Hepatocyte (in vitro differentiated cells): ENCODE results near the gene IMMP2L.

Source experiments
- CTCF ChIP-seq: fragments of 200-600 bp; sonication (generic); IDR thresholded peaks from 2 replicates; pipeline ENCODE4 v1.5.1; 2016; ENCODE audit warnings: antibody characterized with exemption, mild to moderate bottlenecking; ENCODE audit not compliant: poor library complexity
- EZH2 ChIP-seq: fragments of 200-600 bp; sonication (generic); IDR thresholded peaks from 2 replicates; pipeline ENCODE4 v1.6.1; 2016; ENCODE audit warnings: antibody characterized with exemption, mild to moderate bottlenecking, borderline replicate concordance

- TF ChIP-seq EZH2 (no peak), CTCF (no peak)
Observed at GRCh38 chr7:111012799-111013675, 549.3 kb downstream of the IMMP2L start.
